GM19372 (cell line): ENCODE results near the gene ALKBH2.
A peak's percentile ranks its signal among the peaks of the same experiment; 100 is the strongest.

Experiments
- ATAC-seq: cut with Tn5 transposase; IDR thresholded peaks from one replicate; pipeline ENCODE4 v1.9.1; 2021; ENCODE audit warnings: mild to moderate bottlenecking, low read depth, moderate library complexity; ENCODE audit not compliant: unreplicated experiment

Gene ALKBH2

GRCh38 chr12:109115404-109115757 lies 22.1 kb upstream of the ALKBH2 start:
- ATAC-seq = no peak

GRCh38 chr12:109114644-109115043 lies 21.4 kb upstream of the ALKBH2 start:
- ATAC-seq = no peak

- ATAC-seq = no peak
Measured at GRCh38 chr12:109113661-109114321, 20.5 kb upstream of the ALKBH2 start.

- ATAC-seq = no peak
Measured at GRCh38 chr12:109112720-109113465, 19.6 kb upstream of the ALKBH2 start.

GRCh38 chr12:109110988-109111495 lies 17.8 kb upstream of the ALKBH2 start:
- ATAC-seq = peak; percentile 58

GRCh38 chr12:109109746-109110350 lies 16.6 kb upstream of the ALKBH2 start:
- no peak for ATAC-seq

GRCh38 chr12:109105176-109105575 lies 11.9 kb upstream of the ALKBH2 start:
- ATAC-seq = no peak

GRCh38 chr12:109102491-109102890 lies 9.2 kb upstream of the ALKBH2 start:
- no peak for ATAC-seq

- ATAC-seq = no peak
Measured at GRCh38 chr12:109100741-109101140, 7.5 kb upstream of the ALKBH2 start.

GRCh38 chr12:109099431-109100020 lies 6.3 kb upstream of the ALKBH2 start:
- no peak for ATAC-seq

- ATAC-seq = no peak
Measured at GRCh38 chr12:109098651-109099050, 5.4 kb upstream of the ALKBH2 start.

GRCh38 chr12:109098183-109098604 lies 4.9 kb upstream of the ALKBH2 start:
- peak; percentile 15 for ATAC-seq

GRCh38 chr12:109097435-109098182 lies 4.3 kb upstream of the ALKBH2 start, which contains the start of gene UNG:
TSS of gene UNG (plus strand) at chr12:109097597. CDS start at chr12:109097680, 83 bp downstream.
- peak; percentile 94 for ATAC-seq

- no peak for ATAC-seq
Measured at GRCh38 chr12:109097140-109097434, 3.8 kb upstream of the ALKBH2 start.

- no peak for ATAC-seq
Measured at GRCh38 chr12:109092497-109093021, 713 bp downstream of the ALKBH2 start.

- no peak for ATAC-seq
Measured at GRCh38 chr12:109089683-109090082, 3.6 kb downstream of the ALKBH2 start.

- ATAC-seq = no peak
Measured at GRCh38 chr12:109088818-109089217, 4.5 kb downstream of the ALKBH2 start.

- ATAC-seq = no peak
Measured at GRCh38 chr12:109087250-109087649, 6.0 kb downstream of the ALKBH2 start.

- no peak for ATAC-seq
Measured at GRCh38 chr12:109085590-109085989, 7.7 kb downstream of the ALKBH2 start.

- no peak for ATAC-seq
Measured at GRCh38 chr12:109084425-109084824, 8.8 kb downstream of the ALKBH2 start.
